Endothelial cell of umbilical vein (primary cell): ENCODE data around the gene CACNB4. TPM values are rescaled to one million over a fixed set of nuclear protein-coding genes. Genes with fewer than 3 reads are reported as not detected.

ENCODE experiments used
- BruUV-seq: library from RNA; stranded (reverse); fragments of 400-500 nt; replicated peaks from 2 replicates; lab custom pipeline; 2021; lab: Mats Ljungman, UMichigan
- CTCF ChIA-PET: fragments of 300-600, 350-600 bp; sonication (Branson Sonifier 250); formaldehyde crosslinking; loops from one replicate; lab custom pipeline; 2021; ENCODE audit warnings: antibody characterized with exemption, inconsistent platforms; lab: Charles Lee
- POLR2A ChIA-PET: fragments of 300-600, 350-600 bp; sonication (Branson Sonifier 250); formaldehyde crosslinking; loops from one replicate; lab custom pipeline; 2021; ENCODE audit warnings: antibody characterized with exemption, inconsistent platforms; lab: Charles Lee
- DNase-seq: peaks from one replicate; pipeline ENCODE4 v3.0.0-alpha.2; 2011; ENCODE audit warnings: low read depth, low spot score
- FAIRE-seq: peaks from 2 replicates; lab custom pipeline; 2011; peaks lifted over from hg19 to GRCh38; lab: Jason Lieb, UNC
- H2AFZ ChIP-seq: 2 replicates; pipeline ENCODE4 v1.6.0; 2012; ENCODE audit warnings: low read depth, low read length, control low read depth, inconsistent platforms
- H3K27ac ChIP-seq: 2 replicates; pipeline ENCODE4 v1.5.1; 2011; ENCODE audit warnings: low read depth, mild to moderate bottlenecking, control low read depth, low read length, moderate library complexity; ENCODE audit not compliant: insufficient read depth
- H3K27me3 ChIP-seq, 2 experiments: 2 replicates each; pipeline versions ENCODE4 v1.6.0 to v1.6.1; 2011; ENCODE audit warnings: low read length in 2 of 2, mixed read lengths in 1 of 2; ENCODE audit not compliant: control insufficient read depth in 2 of 2, insufficient read depth in 2 of 2
- H3K36me3 ChIP-seq, 2 experiments: 2 replicates in 1 of 2; 3 replicates in 1 of 2; pipeline ENCODE4 v1.5.1; 2011; ENCODE audit warnings: low read length in 2 of 2, mild to moderate bottlenecking in 1 of 2, moderate library complexity in 1 of 2; ENCODE audit not compliant: control insufficient read depth in 2 of 2, insufficient read depth in 2 of 2; ENCODE audit errors: extremely low read depth in 1 of 2
- H3K4me1 ChIP-seq: 3 replicates; pipeline ENCODE4 v1.5.1; 2011; ENCODE audit warnings: mild to moderate bottlenecking, low read length; ENCODE audit not compliant: control insufficient read depth, insufficient read depth; ENCODE audit errors: extremely low read depth
- H3K4me2 ChIP-seq: 2 replicates; pipeline ENCODE4 v1.6.1; 2011; ENCODE audit warnings: low read length, control low read depth, mixed read lengths; ENCODE audit not compliant: insufficient read depth
- H3K4me3 ChIP-seq, 3 experiments: fragments of 200-600 bp in 1 of 3; sonication (generic), shearing (Covaris generic) in 1 of 3; replicated peaks in 1 of 3; 2 replicates each; pipeline ENCODE4 v1.5.1; 2011 to 2016; ENCODE audit warnings: control low read depth in 3 of 3, low read length in 3 of 3, mild to moderate bottlenecking in 2 of 3, inconsistent platforms in 1 of 3, low read depth in 1 of 3, moderate library complexity in 1 of 3; ENCODE audit not compliant: insufficient read depth in 1 of 3
- H3K79me2 ChIP-seq: 2 replicates; pipeline ENCODE4 v1.6.0; 2012; ENCODE audit warnings: low read length, inconsistent platforms; ENCODE audit not compliant: control insufficient read depth, insufficient read depth
- H3K9ac ChIP-seq: replicated peaks from 2 replicates; pipeline ENCODE3; 2011; ENCODE audit warnings: low read length, control low read depth; ENCODE audit not compliant: insufficient read depth; ENCODE audit errors: extremely low read depth
- H3K9me1 ChIP-seq: replicated peaks from 3 replicates; pipeline ENCODE4 v1.6.0; 2011; ENCODE audit warnings: mild to moderate bottlenecking, low read length; ENCODE audit not compliant: control insufficient read depth, insufficient read depth; ENCODE audit errors: extremely low read depth
- H3K9me3 ChIP-seq: replicated peaks from 2 replicates; pipeline ENCODE4 v1.5.1; 2012; ENCODE audit warnings: low read length, inconsistent platforms; ENCODE audit not compliant: control insufficient read depth, insufficient read depth
- H4K20me1 ChIP-seq: replicated peaks from 2 replicates; pipeline ENCODE3; 2011; ENCODE audit warnings: mild to moderate bottlenecking, low read length; ENCODE audit not compliant: control insufficient read depth, insufficient read depth; ENCODE audit errors: extremely low read depth
- EZH2 ChIP-seq: IDR thresholded peaks from 2 replicates; pipeline ENCODE4 v1.6.1; 2012; ENCODE audit warnings: borderline replicate concordance, low read depth, mild to moderate bottlenecking, moderate library complexity, low read length, inconsistent platforms; ENCODE audit not compliant: severe bottlenecking
- FOS ChIP-seq: IDR thresholded peaks from 2 replicates; pipeline ENCODE4 v1.6.1; 2011; ENCODE audit warnings: mild to moderate bottlenecking, low read length, moderate library complexity, borderline replicate concordance; ENCODE audit not compliant: insufficient read depth
- GATA2 ChIP-seq: IDR thresholded peaks from 2 replicates; pipeline ENCODE4 v1.7.0; 2011; ENCODE audit warnings: low read depth, mild to moderate bottlenecking, moderate library complexity, mixed read lengths, low read length; ENCODE audit not compliant: insufficient read length, insufficient read depth
- JUN ChIP-seq: IDR thresholded peaks from 2 replicates; pipeline ENCODE4 v1.6.1; 2011; ENCODE audit warnings: borderline replicate concordance, low read depth; ENCODE audit not compliant: insufficient read length, insufficient read depth
- MAX ChIP-seq: IDR thresholded peaks from 2 replicates; pipeline ENCODE4 v1.6.1; 2011; ENCODE audit not compliant: insufficient read depth, insufficient read length
- MYC ChIP-seq: IDR thresholded peaks from one replicate; pipeline ENCODE4 v1.6.1; 2011; ENCODE audit warnings: mild to moderate bottlenecking, low read depth, low read length
- POLR2A ChIP-seq: IDR thresholded peaks from 2 replicates; pipeline ENCODE4 v1.6.1; 2012; ENCODE audit warnings: low read depth, mild to moderate bottlenecking, control low read depth, low read length
- POLR2AphosphoS5 ChIP-seq: IDR thresholded peaks from 2 replicates; pipeline ENCODE4 v1.6.1; 2012; ENCODE audit warnings: low read depth, mild to moderate bottlenecking, control low read depth, low read length, moderate library complexity; ENCODE audit not compliant: insufficient read depth
- dilution Hi-C: fragments of 300-500 bp; cut with MboI; formaldehyde crosslinking; loops from one replicate; pipeline ENCODE4 v1.15.0; 2019; ENCODE audit warnings: low sequenced_read_pairs; ENCODE audit not compliant: extremely low pct_ligation_motif_present
- intact Hi-C: fragments of 100-400 bp; cut with micrococcal nuclease; formaldehyde crosslinking; loops from one replicate; pipeline ENCODE4 v1.10.0; 2022
- polyA plus RNA-seq, 4 experiments: library from polyadenylated mRNA; depleted of rRNA in 3 of 4; stranded (reverse) in 3 of 4; unstranded in 1 of 4; fragments of >200 nt; gene quantifications; 2 replicates each; pipeline versions ENCODE4 v1.2.1 to v1.2.3, GENCODE V29; 2011 to 2012; ENCODE audit warnings: missing spikeins in 1 of 4
- total RNA-seq: library from RNA; stranded (reverse); gene quantifications from 2 replicates; pipeline ENCODE4 v1.2.3, GENCODE V29; 2021
- TF ChIP-seq, protein P1 (sequence below), 2 donors: IDR thresholded peaks; 1 replicate in 1 of 2; 2 replicates in 1 of 2; pipeline ENCODE4 v1.5.1; 2011; ENCODE audit warnings: low read length in 2 of 2, mild to moderate bottlenecking in 2 of 2, moderate library complexity in 2 of 2, control low read depth in 1 of 2, inconsistent platforms in 1 of 2, low read depth in 1 of 2; ENCODE audit not compliant: insufficient read depth in 1 of 2; ENCODE audit errors: extremely low read depth in 1 of 2

The CACNB4 gene
- total and polyA plus RNA-seq, 2 donors (not counting 3 experiments of a cell fraction or from before 2014, with no cell fraction given): 0.23 to 0.58 TPM

DNA sequence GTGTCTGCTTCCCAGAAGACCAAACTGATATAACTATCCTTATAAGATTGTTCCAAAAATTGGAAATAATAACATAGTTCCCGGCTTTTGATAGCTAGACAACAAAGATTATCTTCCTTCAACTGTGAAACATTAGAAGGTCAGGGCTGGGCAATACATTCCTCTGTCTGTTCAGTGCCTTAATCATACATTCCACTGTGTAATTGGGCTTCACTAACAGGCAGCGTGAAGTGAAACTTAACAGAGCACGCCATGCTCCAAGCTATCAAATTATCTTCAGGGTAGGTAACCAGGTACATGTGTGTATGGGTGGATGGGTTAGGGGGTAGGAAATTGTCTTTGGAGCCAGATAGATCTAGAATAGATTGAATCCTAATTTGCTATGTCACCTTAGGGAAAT, 247.1 kb downstream of the CACNB4 start:
- FAIRE-seq (no peak), DNase-seq (no peak)
- Histone ChIP-seq H3K9me3 (no peaks in the 10 kb centered on the region), H3K9me1 (no peaks in the 10 kb centered on the region), H2AFZ (no peak overlapping the region), H3K9ac (no peak overlapping the region), H3K27me3 (no peaks in the 10 kb centered on the region), H3K79me2 (no peaks in the 10 kb centered on the region), H3K4me2 (no peak overlapping the region), H3K4me1 (peaks cover 3% of the 10 kb centered on the region), H3K4me3 (no peak overlapping the region), H4K20me1 (no peaks in the 10 kb centered on the region), H3K36me3 (no peaks in the 10 kb centered on the region), H3K27ac (no peak overlapping the region)
- TF ChIP-seq POLR2A: no peak
- TF ChIP-seq JUN: no peak
- no peak for TF ChIP-seq FOS
- no peak for TF ChIP-seq MYC
- TF ChIP-seq GATA2: no peak
- no peak for TF ChIP-seq EZH2
- no peak for TF ChIP-seq POLR2AphosphoS5
- no peak for TF ChIP-seq MAX
- TF ChIP-seq, protein P1, sequence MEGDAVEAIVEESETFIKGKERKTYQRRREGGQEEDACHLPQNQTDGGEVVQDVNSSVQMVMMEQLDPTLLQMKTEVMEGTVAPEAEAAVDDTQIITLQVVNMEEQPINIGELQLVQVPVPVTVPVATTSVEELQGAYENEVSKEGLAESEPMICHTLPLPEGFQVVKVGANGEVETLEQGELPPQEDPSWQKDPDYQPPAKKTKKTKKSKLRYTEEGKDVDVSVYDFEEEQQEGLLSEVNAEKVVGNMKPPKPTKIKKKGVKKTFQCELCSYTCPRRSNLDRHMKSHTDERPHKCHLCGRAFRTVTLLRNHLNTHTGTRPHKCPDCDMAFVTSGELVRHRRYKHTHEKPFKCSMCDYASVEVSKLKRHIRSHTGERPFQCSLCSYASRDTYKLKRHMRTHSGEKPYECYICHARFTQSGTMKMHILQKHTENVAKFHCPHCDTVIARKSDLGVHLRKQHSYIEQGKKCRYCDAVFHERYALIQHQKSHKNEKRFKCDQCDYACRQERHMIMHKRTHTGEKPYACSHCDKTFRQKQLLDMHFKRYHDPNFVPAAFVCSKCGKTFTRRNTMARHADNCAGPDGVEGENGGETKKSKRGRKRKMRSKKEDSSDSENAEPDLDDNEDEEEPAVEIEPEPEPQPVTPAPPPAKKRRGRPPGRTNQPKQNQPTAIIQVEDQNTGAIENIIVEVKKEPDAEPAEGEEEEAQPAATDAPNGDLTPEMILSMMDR (IDR thresholded peaks at IDR 0.05; ENCODE audit: extremely low read depth in 1 of 2, insufficient read depth in 1 of 2, low read depth in 1 of 2, low read length in 2 of 2): no peak
- dilution Hi-C loops: no loop called here
- ChIA-PET CTCF (interaction anchor here (1.2 to 1.4 kb wide), 2 partner anchors 10 to 24 kb away, joined by 5 read pairs; partner anchors contain the start of gene ARL5A), POLR2A (no interaction called here)
- intact Hi-C loops: no loop called here
- BruUV-seq: no TSS peak
